ENCODE measurements around the gene RAB33B. TPM values are rescaled to one million over a fixed set of nuclear protein-coding genes. Genes with fewer than 3 reads are reported as not detected.

The RAB33B gene
- total and polyA plus RNA-seq, 9 of the 15 experiments (the other 6 are each of a cell fraction or from before 2014, with no cell fraction given), result 1.7 to 3.7 (median 3.0) TPM

DNA sequence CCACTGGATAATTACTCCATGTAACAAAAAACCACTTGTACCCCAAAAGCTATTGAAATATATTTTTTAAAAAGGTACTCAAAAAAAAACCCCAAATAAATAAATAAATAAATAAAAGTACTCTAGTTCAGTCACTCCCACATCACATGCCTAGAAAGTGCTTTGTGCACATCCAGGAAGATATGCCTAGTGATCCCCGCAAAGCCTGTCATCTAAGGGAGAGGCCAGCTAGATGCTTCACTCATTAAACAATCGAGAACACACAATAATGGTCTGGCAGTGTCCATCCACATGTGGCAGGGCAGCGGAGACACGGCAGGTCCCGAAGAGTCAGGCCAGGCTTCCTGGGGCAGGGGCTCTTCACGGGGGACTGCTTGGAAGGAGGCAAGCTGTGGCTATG, 47.6 kb downstream of the RAB33B start:
- no peak overlapping the region for H3K9ac ChIP-seq (ENCODE audit: insufficient read depth in 1 of 2, low read depth in 2 of 2, low read length in 2 of 2)
- no peaks in the 10 kb centered on the region for H3K79me2 ChIP-seq (ENCODE audit: control insufficient read depth, insufficient read depth, low read length)
- H3K9me3 ChIP-seq (replicated peaks; ENCODE audit: control insufficient read depth, insufficient read depth, low read depth, low read length), result no peaks in the 10 kb centered on the region
- BruUV-seq (replicated peaks), result no TSS peak
- in situ Hi-C loops (cut with MboI), result no loop called here
- FAIRE-seq (no peak), ATAC-seq (no peak), DNase-seq (ENCODE audit: extremely low read depth in 1 of 4, low spot score in 3 of 4) (no peak)
- no peaks in the 10 kb centered on the region for H3K9me1 ChIP-seq (ENCODE audit: control insufficient read depth, insufficient read depth, low read length)
- no peaks in the 10 kb centered on the region for H4K20me1 ChIP-seq (replicated peaks; ENCODE audit: control insufficient read depth, insufficient read depth, low read length)
- no peak overlapping the region for H2AFZ ChIP-seq (ENCODE audit: low read depth, low read length)
- H3K27me3 ChIP-seq (ENCODE audit: control insufficient read depth in 2 of 2, insufficient read depth in 2 of 2, low read length in 2 of 2), result peaks cover 14 to 18% of the 10 kb centered on the region in 2 experiments
- TF ChIP-seq ZFP36 (IDR thresholded peaks at IDR 0.05; ENCODE audit: low read depth, low read length, partially characterized antibody) (no peak), CC2D1A (IDR thresholded peaks at IDR 0.05) (no peak), POLR2A (conservative IDR thresholded peaks at IDR 0.05) (no peak), FOXP1 (CRISPR knock-in tag; IDR thresholded peaks at IDR 0.05) (no peak)
- H3K4me1 ChIP-seq (replicated peaks in 1 of 2; ENCODE audit: control insufficient read depth in 2 of 2, insufficient read depth in 2 of 2, low read length in 2 of 2), result no peaks in the 10 kb centered on the region; a peak in 1 of 5 replicates
- H3K36me3 ChIP-seq (ENCODE audit: control insufficient read depth, insufficient read depth, low read length), result no peaks in the 10 kb centered on the region
- H3K27ac ChIP-seq (ENCODE audit: extremely low read depth, low read depth, low read length), result no peak overlapping the region
- 2% methylated on average over 6 of the region's 6 CpGs for WGBS (ENCODE audit: insufficient coverage, low coverage, missing lambda C conversion rate)
- H3K4me2 ChIP-seq (ENCODE audit: insufficient read depth, low read length), result no peak overlapping the region
- ChIA-PET POLR2A (interaction anchor here (0.8 kb wide), 1 partner anchor 333 kb away, joined by 3 read pairs; no protein-coding TSS in a partner anchor), CTCF (ENCODE audit: low intra/inter-chr PET ratio) (no interaction called here)
- no peak overlapping the region for H3K4me3 ChIP-seq
- intact Hi-C loops (cut with micrococcal nuclease), result no loop called here

DNA sequence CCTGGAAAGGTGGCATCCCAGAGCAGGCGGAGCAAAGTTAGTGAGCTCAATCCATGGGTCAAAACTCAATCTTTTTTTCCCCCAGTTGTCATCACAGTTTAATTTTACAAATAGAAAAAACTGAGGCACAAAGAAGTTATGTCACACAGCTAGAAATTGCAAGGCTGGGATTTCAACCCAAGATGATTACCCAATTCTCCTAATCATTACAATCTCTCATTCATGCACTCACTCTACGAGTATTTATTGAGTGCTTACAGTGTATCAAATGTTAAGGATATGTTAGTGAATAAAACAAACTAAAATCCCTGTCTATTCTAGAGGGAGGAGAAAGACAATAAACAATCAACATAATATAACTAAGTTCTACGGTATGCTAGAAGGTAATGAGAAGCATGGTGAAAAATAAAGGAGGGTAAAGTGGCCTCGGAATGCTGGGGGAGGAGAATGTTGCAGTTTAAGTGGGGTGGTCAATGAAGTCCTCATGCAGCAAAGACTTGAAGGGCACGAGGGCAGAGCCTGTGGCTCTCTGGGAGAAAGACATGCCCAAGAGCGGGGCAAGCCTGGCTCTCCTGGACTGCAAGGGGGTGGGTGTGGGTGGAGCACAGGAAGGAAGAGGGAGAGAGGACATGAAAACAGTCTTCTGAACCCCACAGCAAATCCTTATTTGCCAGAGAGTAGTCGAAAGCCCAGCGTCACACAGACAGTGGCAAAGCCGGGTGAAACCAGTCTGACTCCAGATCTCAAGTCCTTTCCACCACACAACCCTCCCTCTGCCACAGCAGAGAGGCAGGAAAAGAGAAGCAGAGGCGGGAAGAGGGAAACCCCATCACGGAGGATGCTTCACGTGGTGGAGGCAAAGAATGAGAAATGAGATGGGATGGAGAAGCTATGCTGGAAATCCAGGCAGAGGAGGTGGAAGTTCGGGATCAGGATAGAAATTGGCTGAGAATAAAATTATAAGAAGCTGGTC, 48.3 kb downstream of the RAB33B start:
- no peaks in the 10 kb centered on the region for H3K79me2 ChIP-seq (ENCODE audit: control insufficient read depth, insufficient read depth, low read length)
- H3K9me1 ChIP-seq (ENCODE audit: control insufficient read depth, insufficient read depth, low read length), result no peaks in the 10 kb centered on the region
- H3K4me1 ChIP-seq (replicated peaks in 1 of 2; ENCODE audit: control insufficient read depth in 2 of 2, insufficient read depth in 2 of 2, low read length in 2 of 2), result no peaks in the 10 kb centered on the region; a peak in 1 of 5 replicates
- no peak overlapping the region for H3K27ac ChIP-seq (ENCODE audit: extremely low read depth, low read depth, low read length)
- no peak for FAIRE-seq
- ATAC-seq, result no peak; the same call in 2 of the 3 replicates
- no peaks in the 10 kb centered on the region for H4K20me1 ChIP-seq (replicated peaks; ENCODE audit: control insufficient read depth, insufficient read depth, low read length)
- H2AFZ ChIP-seq (ENCODE audit: low read depth, low read length), result peak overlapping the region; percentile 57; the same call in 1 of the 2 replicates
- in situ Hi-C loops (cut with MboI), result no loop called here
- H3K9me3 ChIP-seq (replicated peaks; ENCODE audit: control insufficient read depth, insufficient read depth, low read depth, low read length), result no peaks in the 10 kb centered on the region
- DNase-seq (ENCODE audit: extremely low read depth in 1 of 4, low spot score in 3 of 4), result no peak
- peak overlapping the region in 1 of 2 experiments; percentile 21; a peak in 1 of 4 replicates for H3K9ac ChIP-seq (ENCODE audit: insufficient read depth in 1 of 2, low read depth in 2 of 2, low read length in 2 of 2)
- POLR2A ChIA-PET, result interaction anchor here (0.8 to 1.2 kb wide), 2 partner anchors 14 to 334 kb away, joined by 3 to 5 read pairs; no protein-coding TSS in a partner anchor
- no peak overlapping the region for H3K4me3 ChIP-seq
- WGBS (ENCODE audit: insufficient coverage, low coverage, missing lambda C conversion rate), result 2% methylated on average over 13 of the region's 13 CpGs
- no peaks in the 10 kb centered on the region for H3K36me3 ChIP-seq (ENCODE audit: control insufficient read depth, insufficient read depth, low read length)
- no peak overlapping the region for H3K4me2 ChIP-seq (ENCODE audit: insufficient read depth, low read length)
- intact Hi-C loops (cut with micrococcal nuclease), result no loop called here
- H3K27me3 ChIP-seq (ENCODE audit: control insufficient read depth in 2 of 2, insufficient read depth in 2 of 2, low read length in 2 of 2), result peaks cover 17 to 23% of the 10 kb centered on the region in 2 experiments
- BruUV-seq (replicated peaks), result no TSS peak
- CTCF ChIA-PET (ENCODE audit: low intra/inter-chr PET ratio), result no interaction called here
- TF ChIP-seq REST (IDR thresholded peaks at IDR 0.05; ENCODE audit: borderline replicate concordance), result peak; percentile 31; the same call in 1 of the 2 replicates
- no peak for TF ChIP-seq REST (CRISPR knock-in tag; IDR thresholded peaks at IDR 0.05; ENCODE audit: low read depth)
- TF ChIP-seq CEBPB (tag; IDR thresholded peaks at IDR 0.05), result peak; percentile 52

All from K562 (cell line).